Rectal smooth muscle tissue (tissue), 1 donor: Measurements from ENCODE around the gene COG4.

Experiments
- H3K27ac ChIP-seq: one replicate; pipeline ENCODE4 v1.7.0; 2013; ENCODE audit warnings: low read depth, low read length, inconsistent platforms
- H3K27me3 ChIP-seq: one replicate; pipeline ENCODE4 v1.7.0; 2013; ENCODE audit warnings: low read length; ENCODE audit not compliant: control insufficient read depth, insufficient read depth
- H3K36me3 ChIP-seq: one replicate; pipeline ENCODE4 v1.7.0; 2013; ENCODE audit warnings: low read length; ENCODE audit not compliant: control insufficient read depth, insufficient read depth
- H3K4me1 ChIP-seq: one replicate; pipeline ENCODE4 v1.7.0; 2013; ENCODE audit warnings: low read length; ENCODE audit not compliant: control insufficient read depth, insufficient read depth
- H3K4me3 ChIP-seq: one replicate; pipeline ENCODE4 v1.7.0; 2013; ENCODE audit warnings: low read length
- H3K9ac ChIP-seq: one replicate; pipeline ENCODE4 v1.7.0; 2013; ENCODE audit warnings: low read length

Gene COG4

DNA sequence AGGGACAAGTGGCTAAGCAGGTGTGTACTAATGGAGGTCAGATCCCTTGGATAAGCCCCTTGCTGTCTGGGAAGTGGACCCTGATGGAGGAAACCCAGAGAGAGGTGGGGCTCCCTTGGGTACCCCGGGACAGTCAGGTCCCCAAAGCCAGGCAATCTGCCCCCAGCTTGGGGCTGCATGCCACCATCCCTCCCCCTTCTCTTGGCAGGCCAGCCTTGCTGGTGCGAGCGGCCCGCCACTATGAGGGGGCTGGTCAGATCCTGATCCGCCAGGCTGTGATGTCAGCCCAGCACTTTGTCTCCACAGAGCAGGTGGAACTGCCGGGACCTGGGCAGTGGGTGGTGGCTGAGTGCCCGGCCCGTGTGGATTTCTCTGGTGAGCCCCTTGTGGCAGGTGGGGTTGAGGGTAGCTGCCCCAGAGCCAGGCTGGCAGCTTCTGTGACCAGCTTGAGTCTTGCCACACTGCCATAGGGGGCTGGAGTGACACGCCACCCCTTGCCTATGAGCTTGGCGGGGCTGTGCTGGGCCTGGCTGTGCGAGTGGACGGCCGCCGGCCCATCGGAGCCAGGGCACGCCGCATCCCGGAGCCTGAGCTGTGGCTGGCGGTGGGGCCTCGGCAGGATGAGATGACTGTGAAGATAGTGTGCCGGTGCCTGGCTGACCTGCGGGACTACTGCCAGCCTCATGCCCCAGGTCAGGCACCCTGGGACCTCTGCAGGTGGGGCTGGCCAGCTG is 48.9 kb downstream of the COG4 start:
- Histone ChIP-seq H3K9ac (no peak overlapping the region), H3K4me3 (no peak overlapping the region), H3K36me3 (peaks cover 19% of the 10 kb centered on the region), H3K27me3 (no peaks in the 10 kb centered on the region), H3K27ac (no peak overlapping the region), H3K4me1 (no peaks in the 10 kb centered on the region)

DNA sequence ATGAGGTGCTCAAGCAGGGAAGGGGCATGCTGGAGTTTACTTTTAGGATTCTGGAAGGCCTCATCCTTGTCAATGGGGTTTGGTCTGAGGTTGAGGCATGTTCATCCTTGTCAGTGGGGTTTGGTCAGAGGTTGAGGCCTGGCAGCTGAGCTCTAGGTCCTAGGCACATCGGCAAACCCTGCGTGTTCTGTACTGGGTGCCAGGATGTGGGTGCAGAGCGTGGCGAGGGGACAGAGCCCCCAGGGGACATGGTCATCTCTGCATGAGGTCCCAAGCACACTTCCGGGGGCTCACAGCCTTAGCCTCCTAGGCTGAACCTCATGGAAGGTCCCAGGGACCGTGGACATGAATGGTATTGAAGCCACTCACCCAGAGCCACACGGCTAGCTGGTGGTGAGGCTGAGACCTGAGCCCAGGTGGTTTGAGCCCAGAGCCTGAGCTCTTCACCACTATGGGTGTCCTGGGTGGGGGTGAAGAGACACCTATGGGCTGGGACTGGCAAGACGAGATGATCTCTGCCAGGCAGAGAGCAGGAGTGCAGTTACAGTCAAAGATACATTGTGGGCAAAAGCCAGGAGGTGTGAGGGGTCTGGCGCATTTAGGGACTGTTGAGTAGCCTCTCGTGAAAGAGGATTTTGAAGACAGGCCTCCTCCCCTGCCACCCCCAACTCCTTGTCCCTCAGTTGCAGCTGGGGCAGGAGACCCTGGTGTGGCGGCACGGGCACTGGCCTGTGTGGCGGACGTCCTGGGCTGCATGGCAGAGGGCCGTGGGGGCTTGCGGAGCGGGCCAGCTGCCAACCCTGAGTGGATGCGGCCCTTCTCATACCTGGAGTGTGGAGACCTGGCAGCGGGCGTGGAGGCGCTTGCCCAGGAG is 49.7 kb downstream of the COG4 start:
- Histone ChIP-seq H3K9ac (no peak overlapping the region), H3K4me3 (no peak overlapping the region), H3K27ac (no peak overlapping the region), H3K4me1 (no peaks in the 10 kb centered on the region), H3K27me3 (no peaks in the 10 kb centered on the region), H3K36me3 (peaks cover 16% of the 10 kb centered on the region)

DNA sequence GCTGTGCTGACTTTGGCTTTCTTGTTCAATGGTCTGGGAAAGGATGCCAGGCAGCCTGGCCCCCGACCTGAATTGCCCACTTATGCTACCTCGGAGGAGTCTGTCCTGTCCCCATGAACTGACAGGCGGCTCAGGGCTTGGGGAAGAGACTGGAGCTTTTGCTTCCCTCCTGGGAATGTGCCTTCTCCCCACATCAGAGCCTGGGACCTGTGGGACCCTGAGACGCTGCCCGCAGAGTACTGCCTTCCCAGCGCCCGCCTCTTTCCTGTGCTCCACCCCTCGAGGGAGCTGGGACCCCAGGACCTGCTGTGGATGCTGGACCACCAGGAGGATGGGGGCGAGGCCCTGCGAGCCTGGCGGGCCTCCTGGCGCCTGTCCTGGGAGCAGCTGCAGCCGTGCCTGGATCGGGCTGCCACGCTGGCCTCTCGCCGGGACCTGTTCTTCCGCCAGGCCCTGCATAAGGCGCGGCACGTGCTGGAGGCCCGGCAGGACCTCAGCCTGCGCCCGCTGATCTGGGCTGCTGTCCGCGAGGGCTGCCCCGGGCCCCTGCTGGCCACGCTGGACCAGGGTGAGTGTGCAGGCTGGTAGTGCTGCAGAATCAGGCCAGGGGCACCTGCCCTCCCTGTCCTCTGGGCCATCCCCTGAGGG is 50.4 kb downstream of the COG4 start:
- Histone ChIP-seq H3K9ac (no peak overlapping the region), H3K27me3 (no peaks in the 10 kb centered on the region), H3K4me1 (no peaks in the 10 kb centered on the region), H3K36me3 (peaks cover 12% of the 10 kb centered on the region), H3K4me3 (no peak overlapping the region), H3K27ac (no peak overlapping the region)

DNA sequence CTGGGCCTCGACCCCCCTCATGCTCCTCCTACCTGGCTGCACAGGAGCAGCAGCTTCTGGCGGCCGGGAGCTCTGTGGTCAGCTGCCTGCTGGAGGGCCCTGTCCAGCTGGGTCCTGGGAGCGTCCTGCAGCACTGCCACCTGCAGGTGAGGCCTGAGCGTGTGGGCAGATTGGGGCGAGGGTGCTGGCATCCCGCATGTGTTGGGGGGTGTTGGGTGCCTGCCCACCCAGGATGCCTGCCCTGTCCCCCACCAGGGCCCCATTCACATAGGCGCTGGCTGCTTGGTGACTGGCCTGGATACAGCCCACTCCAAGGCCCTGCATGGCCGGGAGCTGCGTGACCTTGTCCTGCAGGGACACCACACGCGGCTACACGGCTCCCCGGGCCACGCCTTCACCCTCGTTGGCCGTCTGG is 52.4 kb downstream of the COG4 start:
- no peaks in the 10 kb centered on the region for H3K27me3 ChIP-seq
- no peak overlapping the region for H3K9ac ChIP-seq
- no peak overlapping the region for H3K27ac ChIP-seq
- H3K4me3 ChIP-seq = no peak overlapping the region
- no peaks in the 10 kb centered on the region for H3K4me1 ChIP-seq
- peaks cover 12% of the 10 kb centered on the region for H3K36me3 ChIP-seq

DNA sequence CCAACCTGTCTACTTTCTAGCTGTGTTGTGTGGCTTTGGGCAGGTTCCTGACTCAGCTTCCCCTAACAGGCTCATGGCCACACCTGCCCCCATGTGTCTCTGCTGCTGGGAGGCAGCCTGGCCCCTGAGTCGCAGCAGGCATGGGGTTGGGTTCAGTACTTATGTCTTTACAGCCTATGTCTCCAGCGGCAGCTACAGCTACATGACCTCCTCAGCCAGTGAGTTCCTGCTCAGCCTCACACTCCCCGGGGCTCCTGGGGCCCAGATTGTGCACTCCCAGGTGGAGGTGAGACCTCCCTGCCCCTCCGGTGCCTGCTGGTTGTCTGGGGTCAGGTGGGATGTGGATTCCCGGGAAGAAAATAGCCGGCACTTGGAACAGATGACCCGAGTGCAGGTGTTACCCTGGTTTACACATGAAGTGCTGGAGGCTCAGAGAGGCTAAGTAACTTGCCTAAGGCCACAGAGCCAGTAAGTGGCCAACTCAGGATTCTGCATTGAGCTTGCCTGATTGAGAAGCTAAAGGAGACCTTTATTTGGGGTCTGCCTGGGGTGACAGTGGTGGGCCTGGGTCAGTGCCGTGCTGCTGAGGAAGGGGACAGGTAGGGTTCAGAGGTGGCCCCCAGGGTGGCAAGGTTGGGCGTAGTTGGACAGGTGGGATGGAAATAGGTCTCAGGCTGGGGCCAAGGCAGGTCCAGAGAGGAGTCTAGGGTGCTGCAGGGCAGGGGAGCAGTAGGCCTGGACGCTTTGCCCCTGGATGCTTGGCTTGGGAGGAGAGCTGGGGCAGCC is 53.0 kb downstream of the COG4 start:
- H3K4me1 ChIP-seq = no peaks in the 10 kb centered on the region
- no peak overlapping the region for H3K4me3 ChIP-seq
- no peak overlapping the region for H3K27ac ChIP-seq
- H3K27me3 ChIP-seq = no peaks in the 10 kb centered on the region
- peaks cover 12% of the 10 kb centered on the region for H3K36me3 ChIP-seq
- H3K9ac ChIP-seq = no peak overlapping the region

DNA sequence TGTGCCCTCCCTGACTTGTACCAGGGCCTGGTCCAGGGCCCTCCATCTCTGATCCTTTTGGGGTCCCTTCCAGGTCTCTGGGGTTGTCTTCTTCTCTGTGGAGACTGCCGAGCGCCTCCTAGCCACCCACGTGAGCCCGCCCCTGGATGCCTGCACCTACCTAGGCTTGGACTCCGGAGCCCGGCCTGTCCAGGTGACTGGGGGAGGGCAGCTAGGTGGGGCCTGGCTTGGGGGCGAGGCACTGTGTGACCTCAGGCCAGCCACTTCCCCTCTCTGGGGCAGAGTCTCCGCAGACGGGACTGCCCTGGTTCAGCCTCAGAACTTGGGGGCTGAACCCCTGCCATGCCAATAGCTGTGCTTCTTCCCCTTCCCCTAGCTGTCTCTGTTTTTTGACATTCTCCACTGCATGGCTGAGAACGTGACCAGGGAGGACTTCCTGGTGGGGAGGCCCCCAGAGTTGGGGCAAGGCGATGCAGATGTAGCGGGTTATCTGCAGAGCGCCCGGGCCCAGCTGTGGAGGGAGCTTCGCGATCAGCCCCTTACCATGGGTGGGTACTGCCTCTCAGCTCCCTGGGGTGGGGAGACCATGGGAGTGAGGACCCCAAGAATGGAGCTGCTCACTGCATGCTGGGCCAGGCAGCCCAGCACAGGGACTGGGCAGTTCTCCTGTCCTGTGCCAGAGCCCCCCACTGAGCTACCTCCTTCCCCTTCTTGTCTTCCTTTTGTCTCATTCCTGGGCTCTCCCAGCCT is 54.4 kb downstream of the COG4 start:
- Histone ChIP-seq H3K36me3 (peaks cover 17% of the 10 kb centered on the region), H3K9ac (no peak overlapping the region), H3K27me3 (no peaks in the 10 kb centered on the region), H3K27ac (no peak overlapping the region), H3K4me1 (no peaks in the 10 kb centered on the region), H3K4me3 (no peak overlapping the region)

DNA sequence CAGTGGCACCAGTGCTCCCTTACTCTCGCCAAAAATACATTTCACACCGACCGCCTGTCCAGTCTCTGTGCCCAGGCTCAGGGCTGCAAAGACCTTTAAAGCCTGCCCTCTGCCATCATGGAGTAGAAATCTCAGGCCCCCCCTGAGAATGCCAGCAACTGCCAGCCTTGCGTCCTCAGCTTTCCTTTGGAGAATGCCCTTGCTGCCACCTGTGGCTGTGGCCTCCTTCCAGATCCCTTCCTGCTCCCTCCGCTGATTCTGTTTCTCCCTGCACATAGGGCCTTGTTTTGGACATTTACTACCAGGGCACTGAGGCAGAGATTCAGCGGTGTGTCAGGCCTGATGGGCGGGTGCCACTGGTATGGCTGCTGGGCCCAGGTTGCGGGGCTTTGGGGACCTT is 55.7 kb downstream of the COG4 start:
- Histone ChIP-seq H3K27ac (no peak overlapping the region), H3K36me3 (peaks cover 18% of the 10 kb centered on the region), H3K27me3 (no peaks in the 10 kb centered on the region), H3K9ac (no peak overlapping the region), H3K4me3 (no peak overlapping the region), H3K4me1 (no peaks in the 10 kb centered on the region)

DNA sequence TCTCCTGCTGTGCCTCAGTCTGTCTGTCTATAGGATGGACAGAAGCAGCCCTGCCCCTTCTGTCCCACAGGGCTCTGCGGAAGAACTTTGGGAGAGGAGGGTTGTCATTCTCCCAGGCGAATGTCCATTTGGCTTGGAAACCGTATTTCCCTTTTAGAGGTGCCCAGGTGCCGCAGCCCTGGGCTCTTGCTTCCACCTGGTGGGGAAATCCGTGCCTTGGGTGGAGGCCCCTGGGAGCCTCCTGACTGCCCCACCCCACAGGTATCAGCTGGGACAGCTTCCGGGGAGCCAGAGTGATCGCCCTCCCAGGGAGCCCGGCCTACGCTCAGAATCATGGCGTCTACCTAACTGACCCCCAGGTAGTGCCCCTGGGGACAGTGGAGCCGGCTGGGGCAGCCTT is 56.2 kb downstream of the COG4 start:
- H3K36me3 ChIP-seq = peaks cover 13% of the 10 kb centered on the region
- no peak overlapping the region for H3K9ac ChIP-seq

DNA sequence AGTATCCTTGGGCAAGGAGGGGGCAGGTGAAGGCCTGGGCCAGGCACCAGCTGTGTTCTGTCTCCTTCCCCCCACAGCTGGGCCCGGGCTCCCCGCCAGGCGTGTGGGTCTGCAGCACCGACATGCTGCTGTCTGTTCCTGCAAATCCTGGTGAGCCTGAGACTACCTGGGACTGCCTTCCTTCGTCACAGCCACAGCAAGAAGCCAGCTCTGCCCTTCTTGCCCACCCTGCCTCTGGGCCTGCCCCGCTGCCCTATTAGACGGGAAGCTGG is 56.6 kb downstream of the COG4 start:
- peaks cover 13% of the 10 kb centered on the region for H3K36me3 ChIP-seq
- no peaks in the 10 kb centered on the region for H3K4me1 ChIP-seq
- no peaks in the 10 kb centered on the region for H3K27me3 ChIP-seq
- H3K9ac ChIP-seq = no peak overlapping the region
- no peak overlapping the region for H3K27ac ChIP-seq
- no peak overlapping the region for H3K4me3 ChIP-seq

More for the DNA sequence above, 56.2 kb downstream of the COG4 start:
- Histone ChIP-seq H3K4me3 (no peak overlapping the region), H3K4me1 (no peaks in the 10 kb centered on the region), H3K27ac (no peak overlapping the region), H3K27me3 (no peaks in the 10 kb centered on the region)

DNA sequence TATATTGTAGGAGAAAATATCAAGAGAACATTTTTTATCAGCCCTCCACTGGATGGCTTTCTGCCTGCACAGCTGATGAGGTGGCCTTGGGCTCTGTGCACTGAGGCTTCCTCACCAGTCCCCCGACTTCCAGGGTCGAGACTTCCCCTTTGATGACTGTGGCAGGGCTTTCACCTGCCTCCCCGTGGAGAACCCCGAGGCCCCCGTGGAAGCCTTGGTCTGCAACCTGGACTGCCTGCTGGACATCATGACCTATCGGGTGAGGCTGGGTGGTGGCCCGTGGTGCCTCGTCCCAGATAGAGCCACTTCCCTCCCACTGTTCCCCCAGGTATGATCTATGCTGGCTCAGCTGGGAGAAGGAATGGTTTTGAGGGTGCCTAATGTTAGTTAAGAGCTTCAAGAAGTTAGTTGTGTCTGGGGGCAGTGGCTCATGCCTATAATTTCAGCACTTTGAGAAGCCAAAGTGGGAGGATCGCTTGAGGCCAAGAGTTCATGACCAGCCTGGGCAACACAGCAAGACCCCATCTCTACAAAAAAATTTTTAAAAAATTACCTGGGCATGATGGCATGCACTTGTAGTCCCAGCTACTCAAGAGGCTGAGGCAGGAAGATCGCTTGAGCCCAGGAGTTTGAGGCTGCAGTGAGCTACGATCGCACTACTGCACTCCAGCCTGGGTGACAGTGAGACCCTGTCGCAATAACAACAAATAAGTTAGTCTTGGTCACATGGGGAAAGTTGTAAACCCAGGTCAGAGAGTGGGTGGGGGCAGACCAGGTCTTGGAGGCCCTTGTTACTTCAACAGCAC is 57.2 kb downstream of the COG4 start:
- no peaks in the 10 kb centered on the region for H3K4me1 ChIP-seq
- no peaks in the 10 kb centered on the region for H3K27me3 ChIP-seq
- peaks cover 13% of the 10 kb centered on the region for H3K36me3 ChIP-seq
- H3K4me3 ChIP-seq = no peak overlapping the region
- H3K27ac ChIP-seq = no peak overlapping the region
- no peak overlapping the region for H3K9ac ChIP-seq

DNA sequence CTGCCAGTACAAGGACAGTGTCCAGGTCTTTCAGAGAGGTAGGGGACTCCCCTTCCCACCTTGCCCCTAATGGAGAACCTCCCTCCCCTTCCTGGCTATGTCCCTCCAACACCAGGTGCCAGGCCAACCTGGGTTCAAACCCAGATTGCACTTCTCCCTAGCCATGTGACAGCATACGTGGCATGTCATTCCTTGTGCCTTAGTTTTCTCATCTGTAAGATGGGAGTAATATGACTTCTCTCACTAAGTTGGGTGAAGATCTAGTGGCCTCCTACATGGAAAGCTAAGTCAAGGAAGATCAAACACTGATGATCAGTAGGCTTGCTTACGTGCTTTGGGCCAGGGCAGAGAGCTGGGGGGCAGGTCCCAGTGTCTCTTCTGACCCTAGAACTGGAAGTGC is 60.1 kb downstream of the COG4 start:
- Histone ChIP-seq H3K27me3 (no peaks in the 10 kb centered on the region), H3K4me1 (no peaks in the 10 kb centered on the region), H3K27ac (no peak overlapping the region), H3K9ac (no peak overlapping the region), H3K36me3 (peaks cover 13% of the 10 kb centered on the region), H3K4me3 (no peak overlapping the region)
